ENCODE results near the gene ASIC1. TPM values are rescaled to one million over a fixed set of nuclear protein-coding genes. Genes with fewer than 3 reads are reported as not detected.

The ASIC1 gene
- total and polyA plus RNA-seq, 2 of the 13 experiments (the other 11 are each of a cell fraction or from before 2014, with no cell fraction given), result 0.44 to 1.5 TPM

DNA sequence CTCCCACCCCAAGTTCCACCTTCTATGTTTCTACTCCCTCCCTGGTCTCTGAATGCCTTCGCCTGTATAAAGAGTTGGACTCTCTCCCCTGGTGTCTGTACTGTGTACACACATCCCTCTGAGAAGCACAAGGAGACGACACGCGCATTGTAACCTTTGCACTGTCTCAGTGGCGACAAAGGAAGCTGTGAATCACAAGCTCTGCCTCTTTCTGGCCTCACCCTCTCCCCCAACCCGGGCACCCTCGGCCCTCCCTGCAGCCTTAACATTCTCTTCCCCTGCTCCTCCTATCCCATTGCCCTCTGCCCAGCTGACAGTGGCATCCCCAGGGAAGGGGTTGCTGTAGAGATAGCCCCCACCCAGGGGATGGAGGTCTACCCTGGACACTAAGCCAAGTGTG lies 25.2 kb downstream of the ASIC1 start (continued):
- TF ChIP-seq, protein P1, sequence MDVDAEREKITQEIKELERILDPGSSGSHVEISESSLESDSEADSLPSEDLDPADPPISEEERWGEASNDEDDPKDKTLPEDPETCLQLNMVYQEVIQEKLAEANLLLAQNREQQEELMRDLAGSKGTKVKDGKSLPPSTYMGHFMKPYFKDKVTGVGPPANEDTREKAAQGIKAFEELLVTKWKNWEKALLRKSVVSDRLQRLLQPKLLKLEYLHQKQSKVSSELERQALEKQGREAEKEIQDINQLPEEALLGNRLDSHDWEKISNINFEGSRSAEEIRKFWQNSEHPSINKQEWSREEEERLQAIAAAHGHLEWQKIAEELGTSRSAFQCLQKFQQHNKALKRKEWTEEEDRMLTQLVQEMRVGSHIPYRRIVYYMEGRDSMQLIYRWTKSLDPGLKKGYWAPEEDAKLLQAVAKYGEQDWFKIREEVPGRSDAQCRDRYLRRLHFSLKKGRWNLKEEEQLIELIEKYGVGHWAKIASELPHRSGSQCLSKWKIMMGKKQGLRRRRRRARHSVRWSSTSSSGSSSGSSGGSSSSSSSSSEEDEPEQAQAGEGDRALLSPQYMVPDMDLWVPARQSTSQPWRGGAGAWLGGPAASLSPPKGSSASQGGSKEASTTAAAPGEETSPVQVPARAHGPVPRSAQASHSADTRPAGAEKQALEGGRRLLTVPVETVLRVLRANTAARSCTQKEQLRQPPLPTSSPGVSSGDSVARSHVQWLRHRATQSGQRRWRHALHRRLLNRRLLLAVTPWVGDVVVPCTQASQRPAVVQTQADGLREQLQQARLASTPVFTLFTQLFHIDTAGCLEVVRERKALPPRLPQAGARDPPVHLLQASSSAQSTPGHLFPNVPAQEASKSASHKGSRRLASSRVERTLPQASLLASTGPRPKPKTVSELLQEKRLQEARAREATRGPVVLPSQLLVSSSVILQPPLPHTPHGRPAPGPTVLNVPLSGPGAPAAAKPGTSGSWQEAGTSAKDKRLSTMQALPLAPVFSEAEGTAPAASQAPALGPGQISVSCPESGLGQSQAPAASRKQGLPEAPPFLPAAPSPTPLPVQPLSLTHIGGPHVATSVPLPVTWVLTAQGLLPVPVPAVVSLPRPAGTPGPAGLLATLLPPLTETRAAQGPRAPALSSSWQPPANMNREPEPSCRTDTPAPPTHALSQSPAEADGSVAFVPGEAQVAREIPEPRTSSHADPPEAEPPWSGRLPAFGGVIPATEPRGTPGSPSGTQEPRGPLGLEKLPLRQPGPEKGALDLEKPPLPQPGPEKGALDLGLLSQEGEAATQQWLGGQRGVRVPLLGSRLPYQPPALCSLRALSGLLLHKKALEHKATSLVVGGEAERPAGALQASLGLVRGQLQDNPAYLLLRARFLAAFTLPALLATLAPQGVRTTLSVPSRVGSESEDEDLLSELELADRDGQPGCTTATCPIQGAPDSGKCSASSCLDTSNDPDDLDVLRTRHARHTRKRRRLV (CRISPR knock-in tag; IDR thresholded peaks at IDR 0.05), result no peak
- TF ChIP-seq ZNF766 (CRISPR knock-in tag; IDR thresholded peaks at IDR 0.05; ENCODE audit: borderline replicate concordance), result no peak
- no peak for TF ChIP-seq SIX4 (CRISPR knock-in tag; IDR thresholded peaks at IDR 0.05)
- no peak for TF ChIP-seq PTBP1 (IDR thresholded peaks at IDR 0.05; ENCODE audit: low read depth, low read length, poor library complexity, severe bottlenecking)
- no peak for TF ChIP-seq KLF9 (CRISPR knock-in tag; IDR thresholded peaks at IDR 0.05; ENCODE audit: low read depth)
- TF ChIP-seq SAFB2 (CRISPR knock-in tag; IDR thresholded peaks at IDR 0.05; ENCODE audit: borderline replicate concordance, low read depth), result no peak
- TF ChIP-seq REPIN1 (CRISPR knock-in tag; IDR thresholded peaks at IDR 0.05; ENCODE audit: borderline replicate concordance, low read depth), result no peak
- TF ChIP-seq, protein P2, sequence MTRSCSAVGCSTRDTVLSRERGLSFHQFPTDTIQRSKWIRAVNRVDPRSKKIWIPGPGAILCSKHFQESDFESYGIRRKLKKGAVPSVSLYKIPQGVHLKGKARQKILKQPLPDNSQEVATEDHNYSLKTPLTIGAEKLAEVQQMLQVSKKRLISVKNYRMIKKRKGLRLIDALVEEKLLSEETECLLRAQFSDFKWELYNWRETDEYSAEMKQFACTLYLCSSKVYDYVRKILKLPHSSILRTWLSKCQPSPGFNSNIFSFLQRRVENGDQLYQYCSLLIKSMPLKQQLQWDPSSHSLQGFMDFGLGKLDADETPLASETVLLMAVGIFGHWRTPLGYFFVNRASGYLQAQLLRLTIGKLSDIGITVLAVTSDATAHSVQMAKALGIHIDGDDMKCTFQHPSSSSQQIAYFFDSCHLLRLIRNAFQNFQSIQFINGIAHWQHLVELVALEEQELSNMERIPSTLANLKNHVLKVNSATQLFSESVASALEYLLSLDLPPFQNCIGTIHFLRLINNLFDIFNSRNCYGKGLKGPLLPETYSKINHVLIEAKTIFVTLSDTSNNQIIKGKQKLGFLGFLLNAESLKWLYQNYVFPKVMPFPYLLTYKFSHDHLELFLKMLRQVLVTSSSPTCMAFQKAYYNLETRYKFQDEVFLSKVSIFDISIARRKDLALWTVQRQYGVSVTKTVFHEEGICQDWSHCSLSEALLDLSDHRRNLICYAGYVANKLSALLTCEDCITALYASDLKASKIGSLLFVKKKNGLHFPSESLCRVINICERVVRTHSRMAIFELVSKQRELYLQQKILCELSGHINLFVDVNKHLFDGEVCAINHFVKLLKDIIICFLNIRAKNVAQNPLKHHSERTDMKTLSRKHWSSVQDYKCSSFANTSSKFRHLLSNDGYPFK (CRISPR knock-in tag; IDR thresholded peaks at IDR 0.05; ENCODE audit: borderline replicate concordance), result no peak
- no peak for TF ChIP-seq ZNF891 (CRISPR knock-in tag; IDR thresholded peaks at IDR 0.05)
- TF ChIP-seq ZNF282 (IDR thresholded peaks at IDR 0.05; ENCODE audit: partially characterized antibody), result no peak
- no peak for TF ChIP-seq ZNF589 (CRISPR knock-in tag; conservative IDR thresholded peaks at IDR 0.05)
- no peak for TF ChIP-seq ZNF674 (CRISPR knock-in tag; IDR thresholded peaks at IDR 0.05; ENCODE audit: low read depth)
- TF ChIP-seq, protein P3, sequence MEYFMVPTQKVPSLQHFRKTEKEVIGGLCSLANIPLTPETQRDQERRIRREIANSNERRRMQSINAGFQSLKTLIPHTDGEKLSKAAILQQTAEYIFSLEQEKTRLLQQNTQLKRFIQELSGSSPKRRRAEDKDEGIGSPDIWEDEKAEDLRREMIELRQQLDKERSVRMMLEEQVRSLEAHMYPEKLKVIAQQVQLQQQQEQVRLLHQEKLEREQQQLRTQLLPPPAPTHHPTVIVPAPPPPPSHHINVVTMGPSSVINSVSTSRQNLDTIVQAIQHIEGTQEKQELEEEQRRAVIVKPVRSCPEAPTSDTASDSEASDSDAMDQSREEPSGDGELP (IDR thresholded peaks at IDR 0.05; ENCODE audit: borderline replicate concordance, low read depth), result no peak
- TF ChIP-seq NFE2L2 (IDR thresholded peaks at IDR 0.05; ENCODE audit: low read length), result no peak
- TF ChIP-seq CHD4 (IDR thresholded peaks at IDR 0.05; ENCODE audit: borderline replicate concordance, low read length), result no peak
- no peak for TF ChIP-seq YY1 (IDR thresholded peaks at IDR 0.05; ENCODE audit: insufficient read depth, insufficient replicate concordance, low read depth, low read length)
- no peak for TF ChIP-seq ZSCAN12 (CRISPR knock-in tag; IDR thresholded peaks at IDR 0.05)
- TF ChIP-seq CCAR2 (optimal IDR thresholded peaks at IDR 0.05; ENCODE audit: low read depth, low read length), result no peak
- TF ChIP-seq ZNF7 (CRISPR knock-in tag; IDR thresholded peaks at IDR 0.05), result no peak
- TF ChIP-seq ZNF558 (CRISPR knock-in tag; IDR thresholded peaks at IDR 0.05; ENCODE audit: borderline replicate concordance), result no peak
- no peak for TF ChIP-seq ZNF562 (CRISPR knock-in tag; IDR thresholded peaks at IDR 0.05; ENCODE audit: borderline replicate concordance)
- TF ChIP-seq ZNF83 (CRISPR knock-in tag; IDR thresholded peaks at IDR 0.05; ENCODE audit: borderline replicate concordance), result no peak
- TF ChIP-seq BHLHE40 (IDR thresholded peaks at IDR 0.05; ENCODE audit: low read length), result no peak
- TF ChIP-seq RFXANK (CRISPR knock-in tag; IDR thresholded peaks at IDR 0.05), result no peak
- no peak for TF ChIP-seq ZFP36 (IDR thresholded peaks at IDR 0.05; ENCODE audit: borderline replicate concordance, low read depth, low read length, partially characterized antibody)

All from HepG2 (cell line).